HG02970 (cell line): ENCODE data around the gene RARA.
"Not testable (repeated sequence)": the region's sequence is repeated elsewhere in the genome, so short reads cannot be mapped to it uniquely, and the experiment has no call there.

ENCODE experiments used
- ATAC-seq: cut with Tn5 transposase; IDR thresholded peaks from one replicate; pipeline ENCODE4 v1.9.1; 2021; ENCODE audit warnings: mild to moderate bottlenecking, moderate library complexity, moderate number of reproducible peaks; ENCODE audit not compliant: unreplicated experiment, low FRiP score

RARA gene

GRCh38 chr17:40295488-40296436, 13.2 kb upstream of the RARA start:
- ATAC-seq, result no peak

GRCh38 chr17:40297511-40297910, 11.5 kb upstream of the RARA start:
- no peak for ATAC-seq

- no peak for ATAC-seq
These were observed 10.3 kb upstream of the RARA start for GRCh38 chr17:40298726-40299125.

- ATAC-seq, result not testable (repeated sequence)
These were observed 9.7 kb upstream of the RARA start for GRCh38 chr17:40299159-40299757.

GRCh38 chr17:40301315-40301714, 7.7 kb upstream of the RARA start:
- no peak for ATAC-seq

- no peak for ATAC-seq
These were observed 5.8 kb upstream of the RARA start for GRCh38 chr17:40303009-40303657.

- ATAC-seq, result no peak
These were observed 5.0 kb upstream of the RARA start for GRCh38 chr17:40303708-40304551.

GRCh38 chr17:40304552-40304863, 4.5 kb upstream of the RARA start:
- ATAC-seq, result not testable (repeated sequence)

GRCh38 chr17:40304866-40305265, 4.1 kb upstream of the RARA start:
- ATAC-seq, result not testable (repeated sequence)

GRCh38 chr17:40306395-40306794, 2.6 kb upstream of the RARA start:
- no peak for ATAC-seq

- ATAC-seq, result no peak
These were observed 1.8 kb upstream of the RARA start for GRCh38 chr17:40307001-40307730.

- ATAC-seq, result no peak
These were observed 1.2 kb upstream of the RARA start for GRCh38 chr17:40307740-40308239.

GRCh38 chr17:40309949-40310510, 1.1 kb downstream of the RARA start:
- ATAC-seq, result no peak

- ATAC-seq, result no peak
These were observed 2.0 kb downstream of the RARA start for GRCh38 chr17:40310882-40311391.

GRCh38 chr17:40311575-40311974, 2.6 kb downstream of the RARA start:
- no peak for ATAC-seq

GRCh38 chr17:40312131-40312731, 3.3 kb downstream of the RARA start:
- ATAC-seq, result no peak

GRCh38 chr17:40312893-40313667, 4.1 kb downstream of the RARA start:
- ATAC-seq, result no peak
